ENCODE data around the gene ERICH2.

Gene ERICH2

DNA sequence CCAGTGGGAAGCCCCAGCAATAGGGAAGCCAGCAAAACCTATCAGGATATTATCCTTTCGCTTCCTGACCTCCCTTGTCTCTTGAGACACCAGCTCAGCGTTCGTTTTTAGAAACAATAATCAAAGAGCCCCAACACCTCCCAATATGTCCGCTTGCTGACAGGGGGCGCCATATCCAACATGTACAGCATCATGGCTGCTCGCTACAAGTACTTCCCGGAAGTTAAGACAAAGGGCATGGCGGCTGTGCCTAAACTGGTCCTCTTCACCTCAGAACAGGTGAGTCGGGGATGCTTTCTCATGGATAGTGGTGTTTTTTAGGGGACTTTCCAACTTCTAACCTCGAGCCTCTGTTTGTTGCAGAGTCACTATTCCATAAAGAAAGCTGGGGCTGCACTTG, 75.2 kb downstream of the ERICH2 start:
- DNase-seq (ENCODE audit: low read depth): no peak
- TF ChIP-seq, protein P1, sequence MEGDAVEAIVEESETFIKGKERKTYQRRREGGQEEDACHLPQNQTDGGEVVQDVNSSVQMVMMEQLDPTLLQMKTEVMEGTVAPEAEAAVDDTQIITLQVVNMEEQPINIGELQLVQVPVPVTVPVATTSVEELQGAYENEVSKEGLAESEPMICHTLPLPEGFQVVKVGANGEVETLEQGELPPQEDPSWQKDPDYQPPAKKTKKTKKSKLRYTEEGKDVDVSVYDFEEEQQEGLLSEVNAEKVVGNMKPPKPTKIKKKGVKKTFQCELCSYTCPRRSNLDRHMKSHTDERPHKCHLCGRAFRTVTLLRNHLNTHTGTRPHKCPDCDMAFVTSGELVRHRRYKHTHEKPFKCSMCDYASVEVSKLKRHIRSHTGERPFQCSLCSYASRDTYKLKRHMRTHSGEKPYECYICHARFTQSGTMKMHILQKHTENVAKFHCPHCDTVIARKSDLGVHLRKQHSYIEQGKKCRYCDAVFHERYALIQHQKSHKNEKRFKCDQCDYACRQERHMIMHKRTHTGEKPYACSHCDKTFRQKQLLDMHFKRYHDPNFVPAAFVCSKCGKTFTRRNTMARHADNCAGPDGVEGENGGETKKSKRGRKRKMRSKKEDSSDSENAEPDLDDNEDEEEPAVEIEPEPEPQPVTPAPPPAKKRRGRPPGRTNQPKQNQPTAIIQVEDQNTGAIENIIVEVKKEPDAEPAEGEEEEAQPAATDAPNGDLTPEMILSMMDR (IDR thresholded peaks at IDR 0.05; ENCODE audit: low read depth, low read length, missing control alignments): no peak
- no peak overlapping the region for H3K4me3 ChIP-seq (ENCODE audit: low read depth, low read length)
- in situ Hi-C loops (cut with HindIII; ENCODE audit: low sequenced_read_pairs): no loop called here

DNA sequence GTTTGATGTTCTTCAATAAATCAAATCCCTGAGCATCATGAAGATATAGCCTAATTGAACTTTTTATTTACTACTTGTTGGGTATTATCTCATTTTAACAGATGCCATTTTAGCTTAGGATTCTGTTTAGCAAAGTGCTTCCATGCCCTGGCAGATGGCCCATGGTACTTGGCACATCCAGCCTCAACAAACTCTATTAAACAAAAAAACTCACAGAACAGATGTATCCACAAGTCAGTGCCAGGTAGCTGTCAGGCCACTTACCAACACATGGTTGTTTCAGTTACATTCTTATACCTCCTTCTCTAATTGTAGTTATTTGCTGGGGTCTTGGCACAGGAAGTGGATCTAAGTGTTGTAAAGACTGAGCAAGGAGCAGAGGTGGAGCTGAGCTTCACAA, 76.1 kb downstream of the ERICH2 start:
- H3K4me3 ChIP-seq (ENCODE audit: low read depth, low read length): no peak overlapping the region
- TF ChIP-seq, protein P1 (IDR thresholded peaks at IDR 0.05; ENCODE audit: low read depth, low read length, missing control alignments): no peak
- DNase-seq (ENCODE audit: low read depth): no peak
- in situ Hi-C loops (cut with HindIII; ENCODE audit: low sequenced_read_pairs): no loop called here

DNA sequence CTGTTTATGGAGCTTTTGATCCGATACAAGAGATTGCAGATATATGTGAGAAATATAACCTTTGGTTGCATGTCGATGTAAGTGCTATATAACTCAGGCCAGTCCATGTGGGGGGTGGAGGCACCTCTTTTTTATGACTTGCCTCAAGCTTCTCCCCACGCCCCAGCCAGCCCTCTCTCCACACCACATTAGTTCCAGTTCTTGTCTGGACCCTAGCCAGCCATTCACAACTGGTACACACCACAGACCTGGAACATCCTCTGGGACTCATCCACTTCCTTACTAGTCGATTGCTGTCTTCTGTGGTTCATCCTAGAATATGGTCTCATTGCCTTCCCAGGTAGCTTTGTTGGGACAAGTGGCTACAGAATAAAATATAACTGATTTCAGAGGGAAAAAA, 77.5 kb downstream of the ERICH2 start:
- in situ Hi-C loops (cut with HindIII; ENCODE audit: low sequenced_read_pairs): no loop called here
- DNase-seq (ENCODE audit: low read depth): no peak
- no peak overlapping the region for H3K4me3 ChIP-seq (ENCODE audit: low read depth, low read length)
- TF ChIP-seq, protein P1 (IDR thresholded peaks at IDR 0.05; ENCODE audit: low read depth, low read length, missing control alignments): no peak
